ENCODE measurements around the gene ARFGAP1. TPM values are rescaled to one million over a fixed set of nuclear protein-coding genes. Genes with fewer than 3 reads are reported as not detected.

Gene ARFGAP1
- total RNA-seq, 3 donors from 2014 or later, result 76.5 to 85.8 (median 82.4) TPM

- DNase-seq (no peak), ATAC-seq (no peak)
- Histone ChIP-seq H3K36me3 (ENCODE audit: low read depth) (no peaks in the 10 kb centered on the region), H3K4me1 (ENCODE audit: low read depth) (no peaks in the 10 kb centered on the region), H3K9me3 (no peaks in the 10 kb centered on the region), H3K4me3 (no peak overlapping the region)
- intact Hi-C loops (cut with DNase I, micrococcal nuclease), result no loop called here
- TF ChIP-seq, protein P1, sequence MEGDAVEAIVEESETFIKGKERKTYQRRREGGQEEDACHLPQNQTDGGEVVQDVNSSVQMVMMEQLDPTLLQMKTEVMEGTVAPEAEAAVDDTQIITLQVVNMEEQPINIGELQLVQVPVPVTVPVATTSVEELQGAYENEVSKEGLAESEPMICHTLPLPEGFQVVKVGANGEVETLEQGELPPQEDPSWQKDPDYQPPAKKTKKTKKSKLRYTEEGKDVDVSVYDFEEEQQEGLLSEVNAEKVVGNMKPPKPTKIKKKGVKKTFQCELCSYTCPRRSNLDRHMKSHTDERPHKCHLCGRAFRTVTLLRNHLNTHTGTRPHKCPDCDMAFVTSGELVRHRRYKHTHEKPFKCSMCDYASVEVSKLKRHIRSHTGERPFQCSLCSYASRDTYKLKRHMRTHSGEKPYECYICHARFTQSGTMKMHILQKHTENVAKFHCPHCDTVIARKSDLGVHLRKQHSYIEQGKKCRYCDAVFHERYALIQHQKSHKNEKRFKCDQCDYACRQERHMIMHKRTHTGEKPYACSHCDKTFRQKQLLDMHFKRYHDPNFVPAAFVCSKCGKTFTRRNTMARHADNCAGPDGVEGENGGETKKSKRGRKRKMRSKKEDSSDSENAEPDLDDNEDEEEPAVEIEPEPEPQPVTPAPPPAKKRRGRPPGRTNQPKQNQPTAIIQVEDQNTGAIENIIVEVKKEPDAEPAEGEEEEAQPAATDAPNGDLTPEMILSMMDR (IDR thresholded peaks at IDR 0.05), result no peak
Measured at GRCh38 chr20:63238031-63238430, 34.6 kb upstream of the ARFGAP1 start.

GRCh38 chr20:63238514-63239125 lies 34.0 kb upstream of the ARFGAP1 start:
- Histone ChIP-seq H3K4me1 (ENCODE audit: low read depth) (no peaks in the 10 kb centered on the region), H3K9me3 (no peaks in the 10 kb centered on the region), H3K4me3 (no peak overlapping the region), H3K36me3 (ENCODE audit: low read depth) (no peaks in the 10 kb centered on the region)
- ATAC-seq (peak; percentile 48), DNase-seq (no peak)
- intact Hi-C loops (cut with DNase I, micrococcal nuclease), result no loop called here
- TF ChIP-seq, protein P1 (IDR thresholded peaks at IDR 0.05), result no peak

GRCh38 chr20:63239431-63239830 lies 33.2 kb upstream of the ARFGAP1 start:
- Histone ChIP-seq H3K36me3 (ENCODE audit: low read depth) (no peaks in the 10 kb centered on the region), H3K4me1 (ENCODE audit: low read depth) (no peaks in the 10 kb centered on the region), H3K4me3 (no peak overlapping the region), H3K9me3 (no peaks in the 10 kb centered on the region)
- intact Hi-C loops (cut with DNase I, micrococcal nuclease), result no loop called here
- TF ChIP-seq, protein P1 (IDR thresholded peaks at IDR 0.05), result no peak
- ATAC-seq (no peak), DNase-seq (no peak)

DNA sequence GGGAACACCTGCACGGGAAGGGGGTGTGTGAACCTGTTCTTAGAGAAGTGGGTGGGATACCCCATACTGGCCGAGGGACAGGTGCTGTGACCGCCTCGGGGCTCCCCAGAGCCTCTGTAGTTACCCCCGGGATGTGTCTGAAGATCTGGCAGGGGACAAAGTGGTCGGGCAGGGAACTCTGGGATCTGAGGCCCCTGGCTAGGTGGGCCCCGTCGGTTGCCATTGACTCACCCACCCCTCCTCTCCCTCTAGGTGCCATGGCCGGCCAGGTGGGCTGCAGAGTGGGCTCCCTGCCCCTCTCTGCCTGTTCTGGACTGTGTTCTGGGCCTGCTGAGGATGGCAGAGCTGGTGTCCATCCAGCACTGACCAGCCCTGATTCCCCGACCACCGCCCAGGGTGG lies 32.6 kb upstream of the ARFGAP1 start:
- no peaks in the 10 kb centered on the region for H3K4me1 ChIP-seq (ENCODE audit: low read depth)
- H3K36me3 ChIP-seq (ENCODE audit: low read depth), result no peaks in the 10 kb centered on the region
- ATAC-seq (no peak), DNase-seq (no peak)
- intact Hi-C loops (cut with DNase I, micrococcal nuclease), result no loop called here
- no peak overlapping the region for H3K4me3 ChIP-seq
- TF ChIP-seq, protein P1 (IDR thresholded peaks at IDR 0.05), result no peak
- no peaks in the 10 kb centered on the region for H3K9me3 ChIP-seq

- no peak for DNase-seq
- Histone ChIP-seq H3K36me3 (ENCODE audit: low read depth) (no peaks in the 10 kb centered on the region), H3K4me1 (ENCODE audit: low read depth) (no peaks in the 10 kb centered on the region), H3K9me3 (no peaks in the 10 kb centered on the region), H3K4me3 (no peak overlapping the region)
- intact Hi-C loops (cut with DNase I, micrococcal nuclease), result no loop called here
- ATAC-seq, result no peak
- TF ChIP-seq, protein P1 (IDR thresholded peaks at IDR 0.05), result no peak
Measured at GRCh38 chr20:63241272-63241671, 31.3 kb upstream of the ARFGAP1 start.

DNA sequence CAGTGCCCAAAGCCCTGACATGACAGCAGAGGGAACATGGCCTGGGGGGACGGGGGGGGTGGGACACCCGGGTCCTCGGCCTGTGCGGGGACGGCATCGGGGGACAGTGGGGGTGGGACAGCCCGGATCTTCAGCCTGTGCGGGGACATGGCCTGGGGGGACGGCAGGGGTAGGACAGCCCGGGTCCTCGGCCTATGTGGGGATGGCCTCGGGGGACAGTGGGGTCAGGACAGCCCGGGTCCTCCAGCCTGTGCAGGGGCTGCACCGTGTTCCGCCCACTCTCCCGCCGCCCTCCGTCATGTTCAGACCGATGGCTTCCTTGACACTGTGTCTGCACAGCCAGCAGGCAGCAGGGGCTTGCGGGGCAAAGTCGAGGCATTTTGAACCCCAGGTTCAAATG lies 29.9 kb upstream of the ARFGAP1 start:
- Histone ChIP-seq H3K4me1 (ENCODE audit: low read depth) (no peaks in the 10 kb centered on the region), H3K9me3 (no peaks in the 10 kb centered on the region), H3K4me3 (no peak overlapping the region), H3K36me3 (ENCODE audit: low read depth) (no peaks in the 10 kb centered on the region)
- intact Hi-C loops (cut with DNase I, micrococcal nuclease), result no loop called here
- no peak for ATAC-seq
- DNase-seq, result no peak
- TF ChIP-seq, protein P1 (IDR thresholded peaks at IDR 0.05), result no peak
